Inferior parietal cortex (tissue), 1 donor: Measurements from ENCODE around the gene ZNHIT3.
"Not testable (repeated sequence)": the region's sequence is repeated elsewhere in the genome, so short reads cannot be mapped to it uniquely, and the experiment has no call there.

ENCODE experiments used
- DNase-seq: peaks from one replicate; pipeline ENCODE4 v3.0.0-alpha.2; 2016; ENCODE audit errors: extremely low spot score

The ZNHIT3 gene

GRCh38 chr17:36484021-36484420 is 2.5 kb upstream of the ZNHIT3 start:
- DNase-seq: not testable (repeated sequence)

- DNase-seq: no peak
These were observed 1.5 kb upstream of the ZNHIT3 start for GRCh38 chr17:36485027-36485426.

DNA sequence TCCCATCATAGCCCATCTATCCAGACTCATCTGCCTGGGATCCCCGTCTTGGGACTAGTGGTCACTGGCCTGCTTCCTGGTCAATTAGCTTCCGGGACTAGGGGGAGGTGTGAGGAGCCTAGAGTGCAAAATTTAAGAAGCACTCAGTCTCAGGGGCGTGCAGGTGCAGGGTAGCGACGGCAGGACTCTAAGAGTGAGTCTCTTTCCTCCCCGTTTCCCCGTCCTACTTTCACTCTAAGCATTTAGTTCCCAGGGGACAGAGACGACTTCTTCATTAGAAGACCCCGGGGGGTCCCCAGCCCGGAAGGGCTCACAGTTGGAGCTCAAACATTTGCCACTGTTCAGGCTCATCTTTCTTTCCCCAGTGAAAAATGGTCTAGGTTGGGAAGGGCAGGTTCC is 677 bp upstream of the ZNHIT3 start:
- DNase-seq: no peak

- no peak for DNase-seq
These were observed 7.5 kb downstream of the ZNHIT3 start for GRCh38 chr17:36493956-36494355.

DNA sequence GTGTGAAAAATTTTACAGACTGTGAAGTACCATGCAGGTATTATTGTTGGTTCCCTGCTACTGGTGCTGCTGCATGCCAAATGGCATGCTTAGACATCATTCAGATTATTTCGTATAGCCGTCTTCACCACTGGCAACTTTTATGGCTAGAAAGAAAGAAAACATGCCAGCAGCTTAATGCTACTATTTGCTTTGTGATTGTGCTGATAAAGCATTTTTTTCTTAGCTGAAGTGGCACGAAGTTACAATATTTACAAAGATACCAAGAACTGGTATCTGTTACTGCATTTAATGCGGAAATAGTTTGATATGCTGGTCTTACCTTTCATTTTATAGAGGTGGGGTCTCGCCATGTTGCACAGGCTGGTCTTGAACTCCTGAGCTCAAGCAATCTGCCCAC is 8.2 kb downstream of the ZNHIT3 start:
- no peak for DNase-seq

GRCh38 chr17:36495076-36495578 is 8.6 kb downstream of the ZNHIT3 start:
- no peak for DNase-seq

DNA sequence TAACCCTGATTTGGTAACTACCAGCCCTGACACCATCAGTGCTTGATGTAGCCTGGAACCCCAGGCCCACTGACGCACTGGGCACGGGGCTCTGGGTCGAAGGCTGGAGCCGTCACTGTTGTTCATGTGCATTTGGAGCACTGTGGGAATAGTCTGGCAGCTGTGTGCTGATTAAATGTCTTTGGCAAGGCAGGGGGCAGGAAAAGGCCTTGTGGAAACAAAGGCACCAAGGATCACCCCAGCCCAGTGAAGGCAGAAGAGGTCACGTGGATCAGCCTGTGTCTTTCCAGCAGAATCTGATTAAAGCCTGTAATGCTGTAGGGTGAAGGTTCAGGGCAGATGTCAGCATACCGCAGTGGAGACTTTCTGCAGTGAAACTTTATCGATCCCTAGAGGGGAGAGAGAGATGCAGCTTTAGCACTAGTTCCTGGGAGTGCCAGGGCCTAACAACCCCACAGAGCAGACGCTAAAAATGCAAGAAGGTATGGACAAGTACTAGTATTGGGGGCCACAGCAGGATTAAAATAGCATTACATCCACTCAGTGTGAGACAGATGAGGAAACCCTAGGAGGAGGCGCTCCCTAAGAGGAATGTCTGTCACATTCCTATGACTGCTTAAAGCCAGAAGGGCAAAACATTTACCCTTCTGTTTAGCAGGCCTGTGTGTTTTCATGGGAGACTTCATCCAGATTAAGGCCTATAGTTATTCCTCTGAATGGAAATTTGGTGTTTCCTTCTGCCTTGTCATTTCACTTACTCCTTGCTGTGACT is 9.7 kb downstream of the ZNHIT3 start:
- peak; percentile 45 for DNase-seq

DNA sequence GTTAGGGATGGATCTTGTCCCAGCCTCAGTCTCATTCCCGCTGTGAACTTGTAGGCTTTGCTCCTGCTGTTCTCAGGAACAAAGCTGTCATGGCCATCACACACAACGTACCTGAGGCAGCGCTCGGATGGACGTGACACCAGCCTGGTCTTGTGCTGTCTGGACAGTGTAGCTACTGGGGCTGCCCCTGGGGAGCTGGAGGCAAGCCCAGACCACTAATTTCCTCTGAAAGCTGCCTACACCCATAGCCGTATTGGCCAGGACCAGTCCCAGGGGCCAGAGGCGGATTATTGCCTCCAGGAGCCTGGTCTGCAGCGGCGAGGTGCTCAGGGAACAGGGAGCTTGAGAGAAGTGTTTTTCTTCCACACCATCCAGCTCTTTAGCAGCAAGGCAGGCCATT is 11.7 kb downstream of the ZNHIT3 start:
- no peak for DNase-seq

DNA sequence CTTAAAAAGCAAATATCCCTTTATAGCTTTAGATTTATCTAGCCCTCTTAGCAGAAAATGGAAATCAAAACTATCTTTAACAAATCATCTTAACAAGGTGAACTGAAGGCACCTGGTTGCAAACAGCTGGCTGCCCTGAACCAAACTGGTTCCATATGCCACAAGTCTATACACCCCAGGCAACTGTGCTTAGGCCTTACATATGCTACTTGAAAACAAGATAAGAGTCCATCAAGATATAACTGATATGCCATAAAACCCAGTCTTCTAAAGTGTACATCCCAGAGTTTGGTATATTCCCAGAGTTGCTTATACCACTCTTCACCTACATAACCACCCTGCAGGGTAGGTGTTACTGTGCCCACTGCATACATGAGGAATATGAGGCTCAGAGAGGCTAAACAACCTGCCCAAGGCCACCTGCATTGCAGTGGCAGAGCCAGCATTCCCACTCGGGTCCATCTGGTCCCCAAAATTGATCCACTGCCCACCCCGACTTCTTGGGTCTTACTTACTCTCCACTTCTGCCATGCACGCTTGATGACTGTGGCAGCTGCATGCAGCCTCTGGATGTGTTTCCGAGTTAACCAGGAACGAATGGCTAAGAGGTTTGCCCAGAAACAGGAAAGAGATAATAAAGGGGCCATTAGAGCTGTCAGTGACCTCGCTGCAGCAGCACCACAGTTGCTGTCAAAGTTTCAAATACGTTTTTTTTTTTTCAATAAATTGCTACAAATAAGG is 12.2 kb downstream of the ZNHIT3 start:
- no peak for DNase-seq

DNA sequence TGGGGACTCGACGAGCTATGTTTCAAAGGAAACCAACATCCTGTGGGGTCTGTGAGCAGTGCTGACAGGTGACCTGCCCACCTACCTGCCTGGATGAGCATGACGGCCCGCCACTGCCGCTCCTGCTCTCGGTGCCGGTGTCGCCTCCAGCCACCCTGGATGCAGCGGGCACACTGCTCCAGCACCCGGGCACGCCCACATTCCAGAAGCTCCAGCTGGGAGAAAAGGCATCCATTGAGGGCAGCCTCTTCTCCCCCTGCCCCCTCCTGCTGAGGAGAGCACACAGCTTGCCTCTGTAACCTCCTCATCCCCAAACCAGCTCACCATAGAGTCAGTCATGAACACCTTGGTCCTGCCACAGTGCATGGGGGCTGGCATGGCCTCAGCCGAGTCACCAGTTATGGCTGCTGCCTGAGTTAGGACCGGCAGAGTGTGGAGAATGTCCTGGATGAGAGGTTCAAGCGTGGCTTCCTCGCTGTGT is 14.3 kb downstream of the ZNHIT3 start:
- no peak for DNase-seq

DNA sequence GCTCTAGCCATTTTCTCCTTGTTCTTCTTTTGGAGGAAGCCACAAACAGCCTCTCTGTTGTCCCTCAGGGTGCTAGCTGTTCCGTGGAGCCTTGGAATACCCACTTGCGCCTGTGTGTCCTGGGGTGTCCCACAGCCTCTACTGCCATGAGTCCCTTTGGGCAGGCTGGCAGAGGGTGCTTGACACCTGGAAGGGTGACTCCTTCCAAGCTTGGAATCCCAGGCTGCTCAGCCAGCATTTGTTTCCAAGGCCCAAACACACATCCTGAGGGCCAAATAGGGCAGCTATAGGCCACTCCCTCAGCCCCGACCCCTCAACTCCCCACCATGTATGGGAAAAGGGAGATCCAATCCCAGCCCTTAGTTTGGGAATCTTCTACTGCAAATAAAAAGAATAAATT is 14.9 kb downstream of the ZNHIT3 start:
- DNase-seq: no peak

DNA sequence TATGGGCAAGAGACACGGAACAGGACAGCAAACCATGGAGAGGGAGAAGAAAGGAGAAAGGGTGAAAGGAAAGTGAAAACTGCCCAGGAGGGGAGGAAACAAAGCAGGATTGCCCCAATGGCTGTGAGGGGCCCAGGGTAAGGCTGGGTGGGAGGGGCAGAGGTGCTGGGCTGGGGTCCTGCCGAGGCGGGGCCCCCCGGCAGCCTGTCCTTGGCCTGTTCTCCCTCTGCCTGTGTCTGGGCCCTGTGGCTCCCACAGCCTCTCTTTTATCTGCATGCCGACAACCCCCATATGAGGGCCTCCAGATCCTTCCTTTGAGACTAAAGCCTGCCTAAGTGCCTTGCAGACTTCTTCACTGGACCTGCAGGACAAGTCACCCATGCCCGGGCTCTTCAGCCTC is 15.5 kb downstream of the ZNHIT3 start:
- no peak for DNase-seq

GRCh38 chr17:36503456-36504155 is 17.1 kb downstream of the ZNHIT3 start:
- no peak for DNase-seq

DNA sequence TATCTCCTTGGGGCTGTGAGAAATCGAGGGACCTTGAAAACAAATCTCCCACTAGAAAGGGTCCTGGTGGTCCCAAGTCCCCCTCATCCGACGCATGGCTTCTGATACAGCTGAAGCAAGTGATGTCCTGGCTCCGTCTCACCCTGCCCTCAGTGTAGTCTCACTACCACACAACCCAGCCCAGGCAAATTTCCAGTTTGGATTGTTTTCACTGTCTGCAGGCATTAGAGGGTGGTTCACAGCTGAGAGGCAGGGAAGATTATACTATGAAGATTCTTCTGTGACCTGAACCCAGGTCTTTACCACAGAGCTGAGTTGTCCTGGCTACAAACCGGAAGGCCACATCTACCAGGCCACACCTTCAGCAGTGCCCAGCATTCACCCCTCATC is 17.7 kb downstream of the ZNHIT3 start:
- no peak for DNase-seq

- DNase-seq: no peak
These were observed 18.7 kb downstream of the ZNHIT3 start for GRCh38 chr17:36505171-36505570.

DNA sequence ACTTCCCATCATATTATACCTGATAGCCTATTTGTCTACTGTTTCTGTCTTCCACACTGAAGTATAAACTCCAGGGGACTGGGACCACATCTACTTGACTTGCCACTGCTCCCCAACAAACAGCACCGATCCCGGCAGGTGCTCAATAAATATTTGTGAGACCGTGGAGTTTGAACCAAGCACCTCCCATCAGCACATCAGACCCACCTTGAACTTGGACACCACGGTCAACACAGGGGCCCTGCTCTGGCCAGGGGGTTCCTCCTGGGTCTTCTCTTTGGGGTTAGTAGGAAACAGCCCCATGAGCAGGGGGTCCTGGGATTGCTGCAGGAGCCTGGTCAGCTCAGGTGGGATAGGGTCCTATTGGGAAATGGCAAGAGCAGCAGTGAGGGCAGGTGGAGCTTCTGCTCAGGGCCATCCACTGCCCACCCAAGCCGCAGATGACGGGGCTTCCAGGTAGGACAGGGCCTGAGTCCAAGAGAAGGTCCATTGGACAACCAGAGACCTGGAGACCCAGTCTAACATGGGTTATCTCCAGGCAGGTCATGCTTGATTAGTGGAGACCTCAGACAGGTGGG is 19.9 kb downstream of the ZNHIT3 start:
- no peak for DNase-seq

- no peak for DNase-seq
These were observed 20.4 kb downstream of the ZNHIT3 start for GRCh38 chr17:36506831-36507230.

DNA sequence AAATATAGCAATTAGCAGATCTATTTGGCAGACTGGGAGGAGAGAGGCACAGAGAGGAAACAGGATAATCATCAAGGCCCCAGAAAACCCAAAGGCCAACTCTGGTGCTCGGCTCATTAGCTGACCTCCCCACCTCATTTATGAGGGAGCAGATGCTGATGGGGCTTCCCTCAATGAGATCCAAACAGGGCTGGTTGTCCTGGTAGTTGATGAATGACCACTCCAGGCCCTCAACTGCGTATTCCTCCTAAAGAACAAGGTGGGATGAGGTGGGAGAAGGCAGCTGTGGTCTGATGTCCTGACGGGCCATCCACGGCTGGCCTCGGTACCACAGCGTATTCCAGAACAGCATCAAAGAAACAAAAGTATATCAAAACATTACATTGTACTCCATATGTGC is 20.8 kb downstream of the ZNHIT3 start:
- DNase-seq: no peak

DNA sequence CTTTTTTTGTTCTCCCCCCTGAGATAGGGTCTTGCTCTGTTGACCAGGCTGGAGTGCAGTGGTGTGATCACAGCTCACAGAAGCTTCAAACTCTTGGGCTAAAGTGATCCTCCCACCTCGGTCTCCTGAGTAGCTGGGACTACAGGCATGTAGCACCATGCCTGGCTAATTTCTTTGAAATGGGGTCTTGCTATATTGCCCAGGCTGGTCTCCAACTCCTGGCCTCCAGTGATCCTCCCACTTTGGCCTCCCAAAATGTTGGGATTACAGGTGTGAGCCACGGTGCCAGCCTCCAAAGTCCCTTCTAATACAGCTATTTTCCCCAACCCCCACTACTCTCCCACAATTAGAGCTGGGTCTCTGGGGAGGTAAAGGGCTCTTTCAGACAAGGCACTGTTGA is 22.0 kb downstream of the ZNHIT3 start:
- DNase-seq: not testable (repeated sequence)

- DNase-seq: no peak
These were observed 22.9 kb downstream of the ZNHIT3 start for GRCh38 chr17:36509272-36509985.

- DNase-seq: no peak
These were observed 24.2 kb downstream of the ZNHIT3 start for GRCh38 chr17:36510636-36511035.
